GM21360 (cell line): ENCODE measurements around the gene DYNC2I2.

Experiments used
- ATAC-seq: cut with Tn5 transposase; IDR thresholded peaks from one replicate; pipeline ENCODE4 v1.9.1; 2021; ENCODE audit warnings: mild to moderate bottlenecking, moderate library complexity; ENCODE audit not compliant: unreplicated experiment

The DYNC2I2 gene

DNA sequence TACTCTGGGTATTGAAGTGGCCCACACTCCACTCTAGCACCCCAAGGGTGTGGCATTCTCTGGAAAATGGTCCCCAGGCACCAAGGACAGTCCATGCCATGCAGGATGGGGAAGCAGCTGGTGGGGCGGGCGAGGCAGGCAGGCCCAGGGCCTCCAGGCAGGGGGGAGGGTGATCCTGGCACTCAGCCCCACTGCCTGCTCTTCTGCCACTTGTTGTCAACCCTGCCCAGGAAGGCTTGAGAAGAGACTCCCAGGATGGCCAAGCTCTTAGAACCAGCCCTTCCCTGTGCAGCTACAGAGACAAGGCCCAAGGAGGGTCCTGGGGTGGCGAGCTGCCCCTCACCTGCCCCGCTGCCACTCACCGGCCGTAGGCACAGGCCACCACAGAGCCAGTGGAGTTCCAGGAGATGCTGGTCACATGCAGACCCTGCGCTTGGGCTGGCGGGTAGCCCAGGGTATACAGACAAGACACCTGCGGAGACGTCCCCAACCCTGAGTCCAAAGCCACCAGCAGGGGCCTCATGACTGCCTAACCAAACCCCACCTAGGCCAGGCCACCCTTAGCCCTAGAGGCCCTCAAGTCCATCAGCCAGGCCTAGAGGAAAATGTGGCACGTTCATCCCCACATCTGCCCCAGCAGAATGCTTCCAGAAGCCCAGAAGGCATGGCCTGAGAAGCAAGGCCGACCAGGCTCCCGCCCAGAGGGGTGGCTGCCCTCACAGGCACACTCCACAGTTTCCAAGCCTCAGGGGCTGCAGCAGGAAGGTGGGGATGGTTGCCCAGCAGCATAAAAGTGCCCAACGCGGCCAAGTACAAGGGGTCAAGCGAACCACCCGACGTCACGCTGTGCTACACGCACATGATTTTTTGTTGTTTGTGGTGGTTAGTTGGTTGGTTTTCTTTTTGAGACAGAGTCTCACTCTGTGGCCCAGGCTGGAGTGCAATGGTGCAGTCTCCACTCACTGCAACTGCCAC is 19.8 kb downstream of the DYNC2I2 start:
- ATAC-seq: no peak

DNA sequence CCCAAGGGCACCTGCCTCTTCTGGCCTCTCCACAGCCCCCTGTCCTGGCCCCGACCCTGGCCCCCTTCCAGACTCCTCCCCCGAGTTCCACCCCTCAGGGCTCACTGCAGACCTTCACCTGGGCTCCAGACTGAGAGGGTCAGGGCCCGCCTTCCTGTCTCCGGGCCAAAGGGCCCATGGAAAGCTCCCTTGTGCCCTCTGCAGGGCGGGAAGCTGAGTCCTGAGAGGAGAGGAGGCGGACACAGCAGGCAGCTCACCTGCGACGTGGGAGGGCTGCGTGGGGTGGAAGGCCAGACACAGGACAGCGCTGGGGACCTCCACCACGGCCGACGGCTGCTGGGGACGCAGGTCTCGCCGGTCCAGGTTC is 20.6 kb downstream of the DYNC2I2 start:
- no peak for ATAC-seq

DNA sequence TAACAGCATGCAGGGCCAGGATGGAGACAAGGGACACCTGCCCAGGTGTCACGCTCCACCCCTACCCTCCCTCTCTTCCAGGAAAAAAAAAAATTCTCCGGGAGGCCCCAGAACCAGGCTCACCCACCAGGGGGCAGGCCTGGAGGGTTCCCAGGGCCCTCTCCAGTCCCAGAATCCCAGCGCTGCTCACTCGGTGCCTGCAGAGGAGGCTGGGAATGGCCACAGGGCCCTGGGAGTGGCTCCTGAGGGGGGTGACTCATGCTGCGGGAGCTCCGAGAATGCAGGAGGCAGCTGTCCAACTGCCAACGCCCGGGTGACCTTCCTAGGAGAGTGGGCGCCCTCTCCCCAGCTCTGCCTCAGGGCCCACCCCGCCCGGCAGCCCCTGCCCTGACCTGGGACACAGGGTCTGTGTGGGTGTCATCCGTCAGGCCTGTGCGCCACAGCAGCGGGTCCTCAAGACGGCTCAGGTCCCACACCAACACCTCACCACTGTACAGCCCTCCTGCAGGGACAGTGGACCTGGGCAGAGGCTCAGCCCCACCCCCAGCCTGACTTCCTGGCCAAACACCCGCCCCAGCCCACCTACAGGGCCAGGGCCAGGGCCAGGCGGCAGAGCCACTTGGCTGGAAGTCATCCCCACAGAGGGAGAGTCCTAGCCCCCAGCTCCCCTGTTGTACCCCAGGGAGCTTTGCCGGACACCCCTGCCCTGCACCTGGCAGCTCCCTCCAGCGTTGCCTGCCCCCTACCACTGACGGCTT is 21.2 kb downstream of the DYNC2I2 start:
- no peak for ATAC-seq

DNA sequence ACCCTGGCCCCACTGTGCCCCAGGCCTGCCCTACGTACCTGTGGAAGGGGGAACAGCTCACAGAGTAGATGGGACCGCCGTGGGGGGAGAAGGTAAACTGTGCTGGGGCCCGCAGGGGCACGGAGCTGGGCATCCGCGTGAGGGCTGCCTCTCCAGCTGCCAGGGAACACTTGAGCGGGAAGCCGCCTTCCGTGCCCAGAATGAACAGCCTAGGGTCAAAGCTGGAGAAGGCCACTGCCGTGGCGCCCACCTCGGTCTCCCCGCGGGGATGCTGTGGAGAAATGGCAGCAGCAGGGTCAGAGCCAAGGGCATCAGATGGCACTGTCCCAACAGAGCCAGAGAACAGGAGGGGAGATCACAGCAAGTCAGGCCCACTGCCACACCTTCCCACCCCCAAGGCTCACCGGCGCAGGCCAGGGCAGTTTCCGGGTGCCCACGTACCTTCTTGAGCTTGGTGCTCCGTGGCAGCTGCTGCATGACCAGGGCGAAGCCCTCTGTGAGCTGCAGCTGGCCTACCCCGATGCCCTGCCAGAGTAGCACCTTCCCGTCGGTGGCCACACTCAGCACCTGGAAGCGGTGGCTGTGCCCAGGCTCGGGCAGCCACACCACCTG is 21.9 kb downstream of the DYNC2I2 start:
- no peak for ATAC-seq

DNA sequence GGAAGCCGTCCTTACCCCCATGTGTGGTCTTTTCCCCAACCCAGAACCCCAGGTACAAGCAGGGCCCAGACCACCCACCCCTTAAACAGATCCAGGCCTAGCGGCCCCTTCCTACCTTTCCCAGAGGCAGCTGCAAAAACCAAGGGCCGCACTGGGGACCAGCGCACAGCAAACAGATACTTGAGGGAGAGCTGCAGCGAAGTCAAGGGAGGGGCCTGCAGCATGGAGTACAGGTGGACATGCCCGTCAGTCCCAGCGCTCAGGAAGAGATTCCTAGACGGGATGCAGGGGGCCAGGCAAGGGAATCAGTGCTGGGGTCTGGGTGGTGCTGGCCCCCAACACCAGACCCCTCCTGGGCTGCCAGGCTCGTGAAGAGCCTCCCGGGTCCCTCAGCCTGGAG is 22.5 kb downstream of the DYNC2I2 start:
- no peak for ATAC-seq

DNA sequence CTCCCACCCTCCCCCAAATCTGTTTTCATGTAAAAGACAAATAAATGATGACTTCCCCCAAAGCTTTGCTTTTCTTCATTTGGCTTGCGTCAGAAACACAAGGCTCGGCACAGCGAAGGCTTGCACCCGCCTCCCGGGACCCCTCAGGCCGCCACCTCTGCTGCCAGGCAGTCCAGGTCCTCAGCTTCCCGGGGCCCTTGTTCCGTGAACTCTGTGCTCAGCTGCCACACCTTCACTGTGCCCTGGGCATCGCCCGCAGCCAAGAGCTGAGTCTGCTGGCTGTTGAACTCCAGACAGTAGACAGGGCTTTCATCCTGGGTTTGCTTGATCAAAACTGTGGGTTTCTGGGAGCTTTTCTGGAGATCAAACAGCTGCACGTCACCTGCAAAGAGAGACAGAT is 23.0 kb downstream of the DYNC2I2 start:
- ATAC-seq: no peak

DNA sequence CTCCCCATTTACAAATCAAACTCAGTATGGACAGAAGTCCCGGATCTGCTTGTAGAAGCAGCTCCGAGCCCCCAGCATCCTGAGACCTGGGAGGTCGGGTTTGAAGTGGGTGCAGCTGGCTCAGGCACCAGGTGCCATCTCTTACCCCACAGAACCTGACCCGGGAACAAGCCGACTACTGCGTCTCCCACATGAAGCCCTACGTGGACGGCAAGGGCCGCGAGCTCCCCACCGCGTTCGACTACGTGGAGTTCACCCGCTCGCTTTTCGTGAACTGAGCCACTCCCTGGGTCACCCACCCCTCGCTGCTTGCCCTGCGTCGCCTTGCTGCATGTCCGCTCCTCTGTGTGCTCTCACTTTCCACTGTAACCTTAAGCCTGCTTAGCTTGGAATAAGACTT is 23.6 kb downstream of the DYNC2I2 start:
- no peak for ATAC-seq

DNA sequence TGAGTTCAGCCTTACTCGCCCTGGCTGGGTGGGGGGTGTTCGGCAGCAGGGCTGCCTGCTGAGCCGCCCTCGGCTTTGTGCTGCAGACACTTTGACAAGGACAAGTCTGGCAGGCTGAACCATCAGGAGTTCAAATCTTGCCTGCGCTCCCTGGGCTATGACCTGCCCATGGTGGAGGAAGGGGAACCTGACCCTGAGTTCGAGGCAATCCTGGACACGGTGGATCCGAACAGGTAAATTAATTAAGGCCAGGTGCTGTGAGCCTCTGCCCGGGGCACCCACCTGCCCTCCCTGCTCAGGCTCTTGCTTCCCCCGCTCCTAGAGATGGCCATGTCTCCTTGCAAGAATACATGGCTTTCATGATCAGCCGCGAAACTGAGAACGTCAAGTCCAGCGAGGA is 24.2 kb downstream of the DYNC2I2 start:
- no peak for ATAC-seq

DNA sequence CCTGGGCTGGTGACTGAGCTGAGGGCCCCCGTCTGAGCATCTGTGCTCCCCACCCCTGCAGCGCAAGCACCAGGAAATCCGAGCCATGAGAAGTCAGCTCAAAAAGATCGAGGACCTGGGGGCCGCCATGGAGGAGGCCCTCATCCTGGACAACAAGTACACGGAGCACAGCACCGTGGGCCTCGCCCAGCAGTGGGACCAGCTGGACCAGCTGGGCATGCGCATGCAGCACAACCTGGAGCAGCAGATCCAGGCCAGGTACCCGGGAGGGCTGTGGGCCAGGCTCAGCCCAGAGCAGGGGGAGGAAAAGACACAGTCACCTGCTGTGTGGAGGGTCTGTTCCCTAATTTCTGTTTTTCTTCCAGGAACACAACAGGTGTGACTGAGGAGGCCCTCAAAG is 24.6 kb downstream of the DYNC2I2 start:
- no peak for ATAC-seq

DNA sequence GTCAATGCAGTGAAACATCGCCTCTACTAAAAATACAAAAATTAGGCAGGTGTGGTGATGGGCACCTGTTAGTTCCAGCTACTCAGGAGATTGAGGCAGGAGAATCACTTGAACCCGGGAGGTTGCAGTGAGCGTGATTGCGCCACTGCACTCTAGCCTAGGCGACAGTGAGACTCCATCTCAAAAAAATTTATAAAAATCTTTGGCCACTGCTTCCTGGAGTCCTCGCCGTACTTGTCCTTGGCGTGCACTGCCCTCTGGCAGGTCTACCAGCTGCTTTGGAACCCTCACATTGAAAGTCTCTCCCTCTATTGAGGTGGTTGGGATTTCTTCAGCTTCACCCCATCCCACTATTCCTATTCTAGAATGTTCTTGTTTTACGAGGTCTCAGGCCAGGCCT is 25.0 kb downstream of the DYNC2I2 start:
- no peak for ATAC-seq

DNA sequence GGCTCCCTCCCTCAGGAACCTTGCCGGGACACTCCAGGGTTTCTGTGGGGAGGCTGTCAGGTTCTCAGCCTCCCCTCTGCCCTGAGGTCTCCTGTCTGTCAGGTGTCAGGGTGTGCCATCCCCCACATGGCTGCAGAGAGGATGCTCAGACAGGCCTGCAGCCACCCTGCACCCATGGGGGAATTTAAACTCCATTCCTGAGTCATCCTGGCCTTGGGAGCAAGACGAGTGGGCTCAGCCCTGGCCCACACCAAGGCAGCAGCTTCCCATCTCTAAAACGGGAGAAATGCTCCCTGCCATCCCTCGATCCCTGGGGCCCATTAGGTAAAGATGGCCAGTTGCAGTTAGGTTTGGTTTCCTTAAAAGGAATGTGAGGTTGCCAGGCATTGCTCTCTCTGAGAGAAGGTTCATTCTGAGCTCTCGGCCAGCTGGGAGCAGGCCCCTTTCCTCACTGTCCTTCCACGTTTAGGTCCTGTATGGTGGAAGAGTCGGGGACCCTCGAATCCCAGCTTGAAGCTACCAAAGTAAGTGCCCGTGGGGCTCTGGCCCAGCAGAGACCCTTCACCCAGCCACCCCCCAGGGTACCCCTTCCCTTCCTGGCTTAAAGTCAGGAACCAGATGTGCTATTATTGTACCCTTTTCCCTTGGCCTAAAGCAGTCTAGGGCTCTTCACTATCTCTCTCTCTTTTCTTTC is 26.6 kb downstream of the DYNC2I2 start:
- ATAC-seq: no peak

DNA sequence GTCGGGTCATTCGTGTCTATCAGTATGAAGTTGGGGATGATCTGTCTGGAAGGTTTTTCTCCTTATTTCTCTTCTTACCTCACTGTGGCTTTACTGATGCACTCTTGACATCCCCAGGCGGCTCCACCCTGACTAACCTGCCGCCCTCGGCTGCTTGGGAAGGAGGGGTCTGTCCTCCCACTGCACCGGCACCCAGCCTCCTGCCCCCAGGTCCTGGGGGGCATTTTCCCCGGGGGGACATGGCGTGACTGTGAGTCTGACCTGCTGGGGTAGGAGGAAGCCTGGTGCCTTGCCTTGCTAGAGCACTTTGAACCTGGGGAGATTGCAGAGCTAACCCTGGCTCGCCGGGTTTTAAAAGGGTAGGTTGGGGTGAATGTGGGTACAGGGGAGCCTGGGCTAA is 27.5 kb downstream of the DYNC2I2 start:
- no peak for ATAC-seq

DNA sequence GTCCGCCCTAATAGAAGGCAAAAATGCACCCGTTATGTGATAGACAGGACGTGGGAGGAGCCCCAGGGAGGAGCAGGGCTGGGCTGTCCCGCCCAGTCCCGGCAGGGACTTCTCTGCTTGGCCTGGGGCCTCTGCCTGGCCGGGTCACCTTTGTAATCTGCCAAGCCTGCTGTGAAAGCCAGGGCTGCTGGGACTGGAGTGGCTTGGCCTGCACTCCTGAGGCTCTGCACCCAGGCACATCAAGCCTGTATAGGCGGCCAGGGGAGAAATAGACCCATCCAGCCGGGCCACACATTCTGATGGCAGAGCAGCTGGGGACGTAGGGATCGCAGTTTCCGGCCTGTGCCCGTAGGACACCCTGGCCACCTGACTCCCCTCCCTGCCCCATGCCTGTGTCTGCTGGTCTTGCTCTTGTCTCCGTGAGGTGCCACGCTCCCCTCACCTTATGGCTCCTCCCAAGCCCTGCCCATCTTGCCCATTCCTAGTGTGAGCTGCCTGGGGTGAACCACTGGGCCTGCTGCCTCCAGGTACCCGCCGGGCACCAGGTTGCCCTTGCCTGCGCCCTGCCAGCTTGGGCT is 28.1 kb downstream of the DYNC2I2 start:
- no peak for ATAC-seq

DNA sequence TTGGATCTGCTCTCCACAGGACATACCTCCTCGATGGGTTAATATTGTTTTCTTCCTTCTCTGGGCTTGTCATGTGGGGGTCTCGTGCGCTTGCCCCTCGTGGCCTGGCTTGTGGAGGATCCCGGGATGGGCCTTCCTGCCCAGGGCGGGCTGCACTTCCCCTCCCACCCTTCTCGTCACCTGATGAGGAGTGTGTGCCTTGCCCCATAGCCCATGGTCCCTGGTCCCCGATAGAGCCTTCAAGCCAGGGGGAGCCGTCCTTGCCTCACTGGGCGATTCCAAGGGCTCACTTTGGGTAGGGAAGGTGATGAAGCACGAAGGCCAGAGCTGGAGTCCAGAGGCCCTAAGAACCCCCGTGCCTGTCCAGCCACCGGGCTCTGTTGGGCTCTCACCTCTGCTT is 28.7 kb downstream of the DYNC2I2 start:
- no peak for ATAC-seq

DNA sequence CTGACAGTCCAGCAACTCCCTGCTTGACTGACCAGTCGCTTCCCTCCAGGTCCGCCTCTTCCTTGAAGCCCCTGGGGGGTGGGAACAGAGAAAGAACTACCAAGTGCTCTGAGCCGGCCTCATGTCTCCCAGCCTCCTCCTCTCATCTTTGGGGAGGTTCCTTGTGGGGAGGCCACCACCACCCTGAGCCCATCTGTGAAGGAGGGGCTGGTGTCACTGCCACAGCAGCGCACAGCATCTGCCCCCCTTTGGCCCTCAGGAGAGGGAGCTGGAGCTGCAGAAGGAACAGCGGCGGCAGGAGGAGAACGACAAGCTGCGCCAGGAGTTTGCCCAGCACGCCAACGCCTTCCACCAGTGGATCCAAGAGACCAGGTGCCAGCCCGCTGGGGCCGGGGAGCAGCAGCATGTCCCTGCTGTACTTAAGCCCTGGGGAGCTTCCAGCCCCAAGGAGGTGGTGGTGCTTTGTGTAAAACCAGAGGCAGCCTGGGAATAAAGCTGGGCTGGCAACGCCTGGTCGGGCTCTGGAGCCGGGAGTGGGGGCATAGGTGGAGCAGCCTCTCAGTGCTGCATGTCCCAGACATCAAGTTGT is 29.4 kb downstream of the DYNC2I2 start:
- ATAC-seq: no peak

DNA sequence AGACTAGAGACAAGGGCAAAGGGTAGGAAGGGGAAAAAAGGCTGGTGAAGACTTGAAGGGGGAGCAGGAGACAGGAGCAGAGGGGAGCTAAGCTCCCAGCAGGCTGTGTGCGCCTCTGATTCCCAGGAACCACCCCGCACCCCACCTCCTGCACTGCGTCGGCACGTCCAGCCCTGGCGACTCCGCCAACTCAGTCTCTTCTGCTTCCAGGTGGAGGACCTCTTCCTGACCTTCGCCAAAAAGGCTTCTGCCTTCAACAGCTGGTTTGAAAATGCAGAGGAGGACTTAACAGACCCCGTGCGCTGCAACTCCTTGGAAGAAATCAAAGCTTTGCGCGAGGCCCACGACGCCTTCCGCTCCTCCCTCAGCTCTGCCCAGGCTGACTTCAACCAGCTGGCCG is 30.5 kb downstream of the DYNC2I2 start:
- ATAC-seq: no peak

DNA sequence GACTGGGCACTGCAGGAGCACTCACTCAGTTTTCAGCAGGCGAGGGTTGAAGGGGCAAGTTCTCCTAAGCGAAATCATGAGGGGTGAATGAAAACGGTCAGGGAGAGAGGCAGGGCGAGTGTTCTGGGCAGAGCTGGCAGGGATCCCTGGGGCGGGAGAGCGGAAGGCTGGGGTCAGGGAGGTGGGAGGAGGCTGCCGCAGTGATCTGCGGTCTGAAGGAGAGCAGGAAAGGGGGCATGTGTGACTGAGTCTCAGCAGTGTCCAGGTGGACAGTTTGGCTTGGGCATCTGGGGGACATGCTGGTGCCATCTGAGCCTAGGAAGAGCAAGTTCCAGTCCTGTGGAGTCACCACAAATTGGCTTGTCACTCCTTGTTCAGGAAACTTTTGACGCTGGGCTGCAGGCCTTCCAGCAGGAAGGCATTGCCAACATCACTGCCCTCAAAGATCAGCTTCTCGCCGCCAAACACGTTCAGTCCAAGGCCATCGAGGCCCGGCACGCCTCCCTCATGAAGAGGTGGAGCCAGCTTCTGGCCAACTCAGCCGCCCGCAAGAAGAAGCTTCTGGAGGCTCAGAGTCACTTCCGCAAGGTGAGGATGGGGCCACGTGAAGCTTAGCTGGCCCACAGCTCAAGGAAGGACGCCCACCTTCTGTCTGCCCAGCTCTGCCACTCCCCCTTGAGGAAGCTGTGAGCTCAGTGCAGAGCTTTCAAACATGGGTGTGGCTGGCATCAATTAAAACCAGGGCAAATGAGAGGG is 31.1 kb downstream of the DYNC2I2 start:
- ATAC-seq: no peak

DNA sequence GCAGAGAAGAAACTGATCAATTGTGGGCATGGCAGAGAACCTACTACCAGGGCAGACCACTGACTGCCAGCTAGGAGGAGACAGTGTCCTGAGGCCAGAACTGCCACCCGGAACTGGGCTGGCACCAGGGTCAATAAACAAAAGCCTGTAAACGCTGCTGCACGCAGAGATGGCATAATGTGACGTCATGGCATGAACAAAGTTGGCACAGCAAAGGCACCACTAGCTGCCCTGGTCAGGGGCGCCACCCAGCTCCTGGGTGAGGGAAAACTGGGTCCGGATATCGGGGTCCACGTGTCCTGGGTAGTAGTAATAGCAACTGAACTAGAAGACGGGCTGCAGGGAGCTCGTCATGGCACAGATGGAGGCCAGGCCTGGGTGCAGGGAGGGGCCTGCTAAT is 32.1 kb downstream of the DYNC2I2 start:
- ATAC-seq: no peak

DNA sequence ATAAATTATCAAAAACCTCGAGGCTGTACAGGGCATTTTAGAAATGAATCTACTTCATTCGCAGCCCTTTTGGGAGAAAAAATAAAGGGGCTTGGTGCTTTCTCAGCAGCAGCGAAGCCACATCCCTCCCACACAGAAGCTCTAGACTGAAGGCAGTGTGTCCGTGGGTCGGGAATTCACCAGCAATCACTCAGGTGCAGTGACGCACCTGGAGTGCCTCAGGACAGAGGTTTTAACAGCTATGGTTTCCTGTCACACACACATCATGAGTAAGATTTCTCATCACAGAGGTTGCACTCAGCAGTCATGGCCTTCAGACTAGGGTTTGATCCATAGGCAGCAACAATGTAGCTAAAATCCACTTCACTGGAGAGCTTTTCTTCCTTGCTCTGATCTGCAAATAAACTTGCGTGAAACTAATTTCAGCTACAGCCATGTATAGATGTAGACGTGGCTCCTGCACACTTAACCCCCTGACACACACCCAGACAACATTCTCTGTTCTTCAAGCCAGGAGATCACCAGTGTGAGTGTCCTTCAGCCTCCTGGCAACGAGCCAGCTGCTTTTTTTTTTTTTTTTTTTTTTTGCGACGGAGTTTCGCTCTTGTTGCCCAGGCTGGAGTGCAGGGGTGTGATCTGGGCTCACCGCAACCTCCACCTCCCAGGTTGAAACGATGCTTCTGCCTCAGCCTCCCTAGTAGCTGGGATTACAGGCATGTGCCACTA is 34.8 kb downstream of the DYNC2I2 start:
- ATAC-seq: no peak
